Superior temporal gyrus (tissue), 1 donor: ENCODE results near the gene UBE4B.
A peak's percentile ranks its signal among the peaks of the same experiment; 100 is the strongest.
"Not testable (repeated sequence)": the region's sequence is repeated elsewhere in the genome, so short reads cannot be mapped to it uniquely, and the experiment has no call there.

Experiments
- DNase-seq: peaks from one replicate; pipeline ENCODE4 v3.0.0-alpha.2; 2016; ENCODE audit errors: extremely low spot score

The UBE4B gene

GRCh38 chr1:10210841-10211804, 178.4 kb downstream of the UBE4B start:
- peak; percentile 97 for DNase-seq

GRCh38 chr1:10211805-10212410, 179.2 kb downstream of the UBE4B start:
- no peak for DNase-seq

DNA sequence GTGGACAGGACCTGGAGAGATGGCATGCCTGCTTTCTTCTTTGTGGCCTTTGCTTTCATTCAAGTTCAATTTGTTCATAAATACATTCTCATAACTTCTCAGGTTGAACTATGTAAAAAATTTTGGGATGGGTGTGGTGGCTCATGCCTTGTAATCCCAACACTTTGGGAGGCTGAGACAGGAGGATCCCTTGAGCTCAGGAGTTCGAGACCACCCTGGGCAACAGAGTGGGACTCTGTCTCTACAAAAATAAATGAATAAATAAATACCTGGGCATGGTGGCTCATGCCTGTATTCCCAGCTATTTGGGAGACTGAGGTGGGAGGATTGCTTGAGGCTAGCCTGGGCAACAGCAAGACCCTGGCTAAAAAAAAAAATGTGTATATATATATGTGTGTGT, 179.7 kb downstream of the UBE4B start:
- DNase-seq = no peak

DNA sequence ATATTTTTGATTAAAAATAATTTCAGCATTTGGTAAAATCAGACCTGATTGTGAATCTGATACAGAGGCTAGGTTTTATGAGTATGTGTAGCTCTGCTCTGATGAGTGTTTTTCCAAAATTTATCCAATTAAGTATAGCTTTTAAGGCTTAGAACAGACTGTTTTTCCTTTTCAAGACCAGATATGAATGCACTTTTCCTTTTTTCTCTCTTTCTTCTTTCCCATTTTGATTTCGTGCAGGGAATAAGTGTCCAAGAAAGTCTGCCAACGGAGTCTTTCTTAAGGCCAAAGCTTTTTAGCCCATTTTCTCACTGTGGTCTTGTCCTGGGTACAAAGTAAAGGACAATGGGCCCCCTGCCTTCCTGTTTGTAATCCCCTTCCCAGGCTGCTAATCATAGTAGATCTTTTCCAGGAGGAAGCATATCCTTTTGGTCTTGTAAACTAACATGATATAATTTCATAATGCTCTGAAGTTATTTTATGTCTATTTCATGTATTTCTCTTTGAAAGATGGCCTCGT, 180.5 kb downstream of the UBE4B start:
- DNase-seq = peak; percentile 50

GRCh38 chr1:10216090-10216749, 183.5 kb downstream of the UBE4B start:
- DNase-seq = no peak

DNA sequence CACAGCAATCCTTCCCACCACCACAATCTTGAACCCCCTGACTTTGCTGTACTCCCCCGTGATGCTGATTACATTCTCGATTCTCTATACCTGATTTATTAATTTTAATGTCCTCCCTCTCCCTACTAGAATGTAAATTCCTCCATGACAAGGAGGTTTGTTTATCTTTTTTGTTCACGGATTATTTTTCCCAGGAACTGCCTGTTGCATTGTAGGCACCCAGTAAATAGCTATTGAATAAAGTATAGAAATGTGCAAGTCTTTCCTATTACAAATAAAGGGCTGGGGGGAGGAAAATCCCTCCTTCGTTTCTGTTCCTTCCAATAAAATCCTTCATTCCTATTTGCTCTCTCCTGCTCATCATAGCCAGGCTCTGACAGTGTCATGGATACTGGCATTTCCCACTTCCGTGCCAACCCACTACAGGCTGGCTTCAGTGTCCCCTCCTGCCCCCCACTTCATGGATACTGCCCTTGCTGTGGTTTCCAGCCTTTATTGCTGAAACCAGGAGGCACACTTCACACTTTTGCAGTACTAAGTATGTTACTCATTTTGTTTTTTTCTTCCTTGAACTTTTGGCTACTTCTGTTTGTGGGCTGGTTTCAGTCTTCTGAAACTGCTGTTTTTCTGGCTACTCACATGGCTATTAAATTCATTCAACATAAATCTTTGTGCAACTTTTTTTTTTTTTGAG, 185.1 kb downstream of the UBE4B start:
- DNase-seq = no peak

GRCh38 chr1:10220200-10220599, 187.4 kb downstream of the UBE4B start:
- DNase-seq = no peak

DNA sequence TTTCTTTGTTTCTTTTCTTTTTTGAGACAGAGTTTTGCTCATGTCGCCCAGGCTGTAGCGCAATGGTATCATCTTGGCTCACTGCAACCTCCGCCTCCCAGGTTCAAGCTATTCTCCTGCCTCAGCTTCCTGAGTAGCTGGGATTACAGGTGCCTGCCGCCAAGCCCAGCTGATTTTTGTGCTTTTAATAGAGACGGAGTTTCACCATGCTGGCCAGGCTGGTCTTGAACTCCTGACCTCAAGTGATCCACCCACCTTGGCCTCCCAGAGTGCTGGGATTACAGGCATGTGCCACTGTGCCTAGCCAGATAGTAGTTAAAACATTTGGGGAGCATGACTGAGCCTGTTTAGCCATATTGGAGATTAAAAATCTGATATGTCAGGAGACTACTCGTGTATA, 187.9 kb downstream of the UBE4B start:
- DNase-seq = not testable (repeated sequence)

DNA sequence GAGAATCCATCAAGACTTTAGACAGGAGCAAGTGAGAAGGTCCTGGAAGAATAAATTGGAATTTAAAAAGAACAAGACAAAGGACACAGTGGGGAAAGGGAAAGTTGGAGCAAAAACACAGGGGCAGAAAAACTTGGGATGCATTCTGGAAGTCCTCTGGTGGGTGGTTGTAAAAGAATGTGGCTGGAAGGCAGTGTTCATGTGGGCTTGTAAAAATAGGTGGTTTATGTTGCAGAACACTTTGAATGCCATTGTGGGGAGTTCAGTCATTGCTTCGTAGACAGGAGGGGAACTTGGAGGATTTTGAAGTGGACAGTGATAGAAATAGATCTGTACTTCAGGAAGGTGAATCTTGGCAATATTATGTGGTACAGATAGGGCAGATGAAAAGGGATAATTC, 192.8 kb downstream of the UBE4B start:
- no peak for DNase-seq

- no peak for DNase-seq
Measured at GRCh38 chr1:10228528-10228927, 195.8 kb downstream of the UBE4B start.

DNA sequence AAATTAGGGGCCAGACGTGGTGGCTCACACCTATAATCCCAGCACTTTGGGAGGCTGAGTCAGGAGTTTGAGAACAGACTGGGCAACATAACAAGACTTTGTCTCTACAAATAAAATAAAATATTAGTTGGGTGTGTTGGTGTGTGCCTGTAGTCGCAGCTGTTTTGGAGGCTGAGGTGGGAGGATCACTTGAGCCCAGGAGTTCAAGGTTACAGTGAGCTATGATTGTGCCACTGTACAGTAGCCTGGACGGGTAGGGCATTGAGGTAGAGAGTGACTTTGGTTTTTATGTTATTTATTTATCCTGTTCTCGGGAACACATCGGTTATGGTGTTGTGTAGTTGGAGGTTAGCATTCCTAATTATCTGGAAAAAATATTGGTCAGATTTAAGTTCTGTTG, 197.1 kb downstream of the UBE4B start:
- DNase-seq = no peak
